GM10266 (cell line): Measurements from ENCODE around the gene VLDLR.

Experiments
- DNase-seq: peaks from one replicate; pipeline ENCODE4 v3.0.0; 2012; ENCODE audit errors: extremely low spot score
- CTCF ChIP-seq: IDR thresholded peaks from 2 replicates; pipeline ENCODE4 v1.5.1; 2012; ENCODE audit warnings: mild to moderate bottlenecking, low read depth; ENCODE audit not compliant: control insufficient read depth, insufficient read depth; ENCODE audit errors: missing control alignments

VLDLR gene

GRCh38 chr9:2657427-2657826 is 35.8 kb downstream of the VLDLR start:
- DNase-seq, result no peak
- no peak for TF ChIP-seq CTCF

DNA sequence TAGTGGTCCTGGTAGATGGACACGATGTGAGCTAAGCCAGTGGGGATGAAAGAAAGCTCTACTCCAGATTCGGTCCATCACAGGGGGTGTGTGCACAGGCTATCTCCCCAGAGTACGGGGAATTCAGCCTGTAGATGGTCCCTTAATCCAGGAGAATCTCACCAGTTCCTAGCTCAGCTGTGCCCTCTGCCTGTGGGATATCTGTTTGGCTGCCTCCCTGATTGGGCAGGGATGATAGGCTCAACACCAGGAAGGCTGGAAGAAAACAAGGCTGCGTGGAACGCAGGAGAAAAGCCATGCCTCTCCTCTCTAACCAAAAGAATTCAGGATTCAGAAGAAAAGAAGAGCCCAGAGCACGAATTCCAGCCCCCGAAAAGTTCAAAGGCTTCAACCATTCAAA is 40.9 kb downstream of the VLDLR start:
- DNase-seq, result no peak
- no peak for TF ChIP-seq CTCF

GRCh38 chr9:2663461-2664173 is 42.0 kb downstream of the VLDLR start:
- no peak for DNase-seq
- no peak for TF ChIP-seq CTCF

- DNase-seq, result no peak
- TF ChIP-seq CTCF, result no peak
These were observed 42.8 kb downstream of the VLDLR start for GRCh38 chr9:2664174-2665065.

DNA sequence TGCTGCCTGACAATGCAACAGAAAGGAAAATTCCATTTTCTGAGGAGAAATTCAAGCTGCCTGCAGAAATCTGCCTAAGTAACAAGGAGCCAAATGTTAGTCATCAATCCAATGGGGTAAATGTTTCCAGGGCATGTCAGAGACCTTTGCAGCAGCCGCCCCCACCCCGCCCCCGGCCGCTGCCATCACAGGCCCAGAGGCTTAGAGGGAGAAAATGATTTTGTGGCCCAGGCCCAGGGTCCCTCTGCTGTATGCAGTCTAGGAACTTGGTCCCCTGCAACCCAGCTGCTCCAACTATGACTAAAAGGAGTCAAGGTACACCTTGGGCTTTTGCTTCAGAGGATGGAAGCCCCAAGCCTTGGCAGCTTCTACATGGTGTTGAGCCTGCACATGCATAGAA is 45.0 kb downstream of the VLDLR start:
- no peak for TF ChIP-seq CTCF
- DNase-seq, result no peak

GRCh38 chr9:2673161-2673560 is 51.6 kb downstream of the VLDLR start:
- no peak for TF ChIP-seq CTCF
- no peak for DNase-seq
